Loucy (cell line): ENCODE data around the gene MEF2C.
"Not testable (repeated sequence)": the region's sequence is repeated elsewhere in the genome, so short reads cannot be mapped to it uniquely, and the experiment has no call there.

Experiments
- H2AFZ ChIP-seq: fragments of 200-600 bp; sonication (generic); 2 replicates; pipeline ENCODE4 v1.6.0; 2016; ENCODE audit warnings: antibody characterized with exemption, mild to moderate bottlenecking, low read length, moderate library complexity
- H3F3A ChIP-seq: fragments of 200-600 bp; 2 replicates; pipeline ENCODE4 v1.6.0; 2016; ENCODE audit warnings: antibody characterized with exemption, low read depth, mild to moderate bottlenecking
- H3K27me3 ChIP-seq: fragments of 200-600 bp; sonication (generic); 2 replicates; pipeline ENCODE4 v1.6.1; 2014; ENCODE audit warnings: low read length, mild to moderate bottlenecking; ENCODE audit not compliant: insufficient read depth, poor library complexity, severe bottlenecking
- H3K36me3 ChIP-seq: fragments of 200-600 bp; sonication (generic); 2 replicates; pipeline ENCODE4 v1.6.1; 2016; ENCODE audit warnings: low read length; ENCODE audit not compliant: insufficient read depth
- H3K4me1 ChIP-seq: fragments of 200-600 bp; sonication (generic); 2 replicates; pipeline ENCODE4 v1.5.1; 2014; ENCODE audit warnings: low read length, mild to moderate bottlenecking; ENCODE audit not compliant: insufficient read depth, poor library complexity, severe bottlenecking
- H3K4me2 ChIP-seq: fragments of 200-600 bp; sonication (generic); 2 replicates; pipeline ENCODE4 v1.6.0; 2014; ENCODE audit warnings: antibody characterized with exemption, low read length, low read depth, mild to moderate bottlenecking; ENCODE audit not compliant: poor library complexity, severe bottlenecking
- H3K4me3 ChIP-seq: fragments of 200-600 bp; sonication (generic); 2 replicates; pipeline ENCODE4 v1.5.1; 2014; ENCODE audit warnings: low read length, mild to moderate bottlenecking, mixed read lengths; ENCODE audit not compliant: poor library complexity, severe bottlenecking
- H3K79me2 ChIP-seq: fragments of 200-600 bp; sonication (generic); 2 replicates; pipeline ENCODE4 v1.6.1; 2014; ENCODE audit warnings: low read length; ENCODE audit not compliant: insufficient read depth
- H3K9ac ChIP-seq: fragments of 200-600 bp; sonication (generic); 2 replicates; pipeline ENCODE4 v1.6.0; 2014; ENCODE audit warnings: mild to moderate bottlenecking, low read depth, low read length, moderate library complexity; ENCODE audit not compliant: poor library complexity, severe bottlenecking
- H3K9me2 ChIP-seq: fragments of 200-600 bp; sonication (generic); replicated peaks from 2 replicates; pipeline ENCODE4 v1.6.1; 2016; ENCODE audit warnings: low read depth, low read length, mixed read lengths
- H3K9me3 ChIP-seq: fragments of 200-600 bp; sonication (generic); 2 replicates; pipeline ENCODE4 v1.6.1; 2014; ENCODE audit warnings: mild to moderate bottlenecking, antibody characterized with exemption, low read length, low read depth; ENCODE audit not compliant: insufficient read depth
- H4K20me1 ChIP-seq: fragments of 200-600 bp; sonication (generic); 2 replicates; pipeline ENCODE4 v1.6.0; 2014; ENCODE audit warnings: antibody characterized with exemption, low read length, mild to moderate bottlenecking; ENCODE audit not compliant: insufficient read depth, poor library complexity, severe bottlenecking
- EZH2phosphoT487 ChIP-seq: fragments of 200-600 bp; IDR thresholded peaks from 2 replicates; pipeline ENCODE4 v1.6.1; 2018; ENCODE audit warnings: antibody characterized with exemption, mild to moderate bottlenecking, moderate library complexity, borderline replicate concordance
- TF ChIP-seq, protein P1 (sequence below): fragments of 200-600 bp; sonication (generic); conservative IDR thresholded peaks from 2 replicates; pipeline ENCODE4 v1.5.1; 2014; ENCODE audit warnings: mild to moderate bottlenecking, antibody characterized with exemption, low read length

MEF2C gene

DNA sequence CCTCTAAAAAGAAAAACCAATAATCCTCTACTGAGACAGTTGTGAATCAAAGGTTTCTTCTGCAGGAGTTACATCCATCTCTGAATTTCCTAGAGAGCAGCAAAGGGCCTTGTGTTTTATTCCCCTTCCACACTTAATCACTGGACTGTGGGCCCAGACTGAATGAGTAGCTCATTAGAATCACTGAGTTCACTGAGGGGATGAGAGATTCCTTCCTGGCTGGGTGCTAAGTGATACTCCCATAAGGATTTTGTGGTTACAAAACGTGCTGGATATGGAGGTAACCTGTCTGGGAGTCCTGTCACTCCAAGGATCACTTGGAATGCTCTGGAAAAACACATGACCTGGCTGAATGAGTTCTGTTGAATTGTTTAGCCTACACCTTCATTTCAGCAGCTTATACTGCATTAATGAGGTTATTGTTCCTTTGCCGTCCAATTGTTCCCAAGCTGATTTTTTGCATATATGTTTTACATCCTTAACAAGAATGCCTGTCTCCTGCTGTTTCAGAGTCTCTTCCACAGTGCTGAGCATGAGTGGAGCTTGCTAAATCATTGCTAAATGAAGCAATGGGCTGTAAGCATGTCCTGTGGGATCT, 82.9 kb downstream of the MEF2C start:
- Histone ChIP-seq H3F3A (no peaks in the 10 kb centered on the region), H3K9me3 (no peaks in the 10 kb centered on the region), H3K27me3 (no peaks in the 10 kb centered on the region), H3K4me1 (no peaks in the 10 kb centered on the region), H2AFZ (no peak overlapping the region), H4K20me1 (no peaks in the 10 kb centered on the region), H3K4me2 (no peak overlapping the region), H3K9ac (no peak overlapping the region), H3K79me2 (no peaks in the 10 kb centered on the region), H3K36me3 (peaks cover 3% of the 10 kb centered on the region; the same call in 1 of the 2 replicates), H3K4me3 (no peak overlapping the region), H3K9me2 (no peaks in the 10 kb centered on the region)
- TF ChIP-seq, protein P1, sequence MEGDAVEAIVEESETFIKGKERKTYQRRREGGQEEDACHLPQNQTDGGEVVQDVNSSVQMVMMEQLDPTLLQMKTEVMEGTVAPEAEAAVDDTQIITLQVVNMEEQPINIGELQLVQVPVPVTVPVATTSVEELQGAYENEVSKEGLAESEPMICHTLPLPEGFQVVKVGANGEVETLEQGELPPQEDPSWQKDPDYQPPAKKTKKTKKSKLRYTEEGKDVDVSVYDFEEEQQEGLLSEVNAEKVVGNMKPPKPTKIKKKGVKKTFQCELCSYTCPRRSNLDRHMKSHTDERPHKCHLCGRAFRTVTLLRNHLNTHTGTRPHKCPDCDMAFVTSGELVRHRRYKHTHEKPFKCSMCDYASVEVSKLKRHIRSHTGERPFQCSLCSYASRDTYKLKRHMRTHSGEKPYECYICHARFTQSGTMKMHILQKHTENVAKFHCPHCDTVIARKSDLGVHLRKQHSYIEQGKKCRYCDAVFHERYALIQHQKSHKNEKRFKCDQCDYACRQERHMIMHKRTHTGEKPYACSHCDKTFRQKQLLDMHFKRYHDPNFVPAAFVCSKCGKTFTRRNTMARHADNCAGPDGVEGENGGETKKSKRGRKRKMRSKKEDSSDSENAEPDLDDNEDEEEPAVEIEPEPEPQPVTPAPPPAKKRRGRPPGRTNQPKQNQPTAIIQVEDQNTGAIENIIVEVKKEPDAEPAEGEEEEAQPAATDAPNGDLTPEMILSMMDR, result no peak
- no peak for TF ChIP-seq EZH2phosphoT487

DNA sequence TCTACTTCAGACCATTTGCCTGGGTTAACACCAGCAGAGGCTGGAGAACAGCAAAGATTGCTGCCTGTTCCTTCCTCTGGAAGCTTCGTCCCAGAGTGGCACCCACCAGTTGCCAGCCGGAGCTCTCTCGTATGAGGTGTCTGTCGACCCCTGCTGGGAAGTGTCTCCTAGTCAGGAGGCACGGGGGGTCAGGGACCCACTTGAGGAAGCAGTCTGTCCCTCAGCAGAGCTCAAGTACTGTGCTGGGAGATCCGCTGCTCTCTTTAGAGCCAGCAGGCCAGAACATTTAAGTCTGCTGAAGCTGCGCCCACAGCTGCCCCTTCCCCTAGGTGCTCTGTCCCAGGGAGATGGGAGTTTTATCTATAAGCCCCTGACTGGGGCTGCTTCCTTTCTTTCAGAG, 84.1 kb downstream of the MEF2C start:
- H3K27me3 ChIP-seq, H3K4me1 ChIP-seq, H3K9ac ChIP-seq, H3K79me2 ChIP-seq, H3K4me2 ChIP-seq, H2AFZ ChIP-seq, H3K4me3 ChIP-seq, H3K36me3 ChIP-seq, H3K9me3 ChIP-seq, H4K20me1 ChIP-seq, H3K9me2 ChIP-seq, H3F3A ChIP-seq: not testable (repeated sequence)

DNA sequence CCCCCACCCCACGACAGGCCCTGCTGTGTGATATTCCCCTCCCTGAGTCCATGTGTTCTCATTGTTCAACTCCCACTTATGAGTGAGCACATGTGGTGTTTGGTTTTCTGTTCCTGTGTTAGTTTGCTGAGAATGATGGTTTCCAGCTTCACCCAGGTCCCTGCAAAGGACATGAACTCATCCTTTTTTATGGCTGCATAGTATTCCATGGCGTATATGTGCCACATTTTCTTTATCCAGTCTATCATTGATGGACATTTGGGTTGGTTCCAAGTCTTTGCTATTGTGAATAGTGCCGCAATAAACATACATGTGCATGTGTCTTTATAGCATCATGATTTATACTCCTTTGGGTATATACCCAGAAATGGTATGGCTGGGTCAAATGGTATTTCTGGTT, 89.2 kb downstream of the MEF2C start:
- not testable (repeated sequence) for H2AFZ ChIP-seq, H3K4me1 ChIP-seq, H3K27me3 ChIP-seq, H3K4me2 ChIP-seq, H3K9me3 ChIP-seq, H3K9ac ChIP-seq, H3K9me2 ChIP-seq, H3K79me2 ChIP-seq, H3F3A ChIP-seq, H4K20me1 ChIP-seq, H3K4me3 ChIP-seq, H3K36me3 ChIP-seq

DNA sequence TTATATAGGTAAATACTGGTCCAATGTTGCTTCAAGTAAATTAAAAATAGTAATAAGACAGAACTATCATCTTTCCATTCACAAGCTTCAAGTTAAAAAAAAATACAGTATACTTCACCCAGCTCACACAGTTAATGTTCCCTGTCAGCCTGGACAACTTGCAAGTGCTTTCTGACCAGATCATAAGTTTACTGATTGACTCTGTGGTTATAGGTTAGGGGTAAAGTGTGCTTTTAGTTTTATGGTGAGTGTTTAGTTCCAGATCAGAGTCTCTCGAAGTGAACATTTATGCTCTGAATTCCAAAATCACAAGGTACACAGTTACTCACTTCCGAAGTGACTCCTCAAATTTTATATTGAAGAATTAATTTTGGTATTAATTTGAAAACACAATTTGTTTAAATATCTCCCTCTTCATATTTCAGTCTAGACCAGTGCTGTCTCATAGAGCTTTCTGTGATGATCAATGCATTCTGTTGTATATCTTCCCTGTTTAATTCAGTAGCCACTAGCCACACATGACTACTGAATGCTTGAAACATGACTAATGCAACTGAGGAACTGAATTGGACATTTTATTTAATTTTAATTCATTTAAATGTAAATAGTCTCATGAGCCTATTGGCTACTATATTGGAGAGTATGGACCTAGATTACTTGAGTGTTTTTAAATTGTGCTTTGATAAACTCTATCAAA, 90.7 kb downstream of the MEF2C start:
- Histone ChIP-seq H3K4me1 (peaks cover 8% of the 10 kb centered on the region), H2AFZ (no peak overlapping the region), H3K79me2 (no peaks in the 10 kb centered on the region), H3K4me3 (no peak overlapping the region), H3K9me3 (no peaks in the 10 kb centered on the region), H3K9ac (no peak overlapping the region), H3K4me2 (no peak overlapping the region), H3K36me3 (no peaks in the 10 kb centered on the region), H3K27me3 (no peaks in the 10 kb centered on the region), H4K20me1 (no peaks in the 10 kb centered on the region), H3K9me2 (no peaks in the 10 kb centered on the region), H3F3A (peaks cover 3% of the 10 kb centered on the region; the same call in 1 of the 2 replicates)
- TF ChIP-seq EZH2phosphoT487, result no peak
- TF ChIP-seq, protein P1, result no peak
